ENCODE measurements around the gene TMEM17.

GRCh38 chr2:62474176-62474575 is 31.8 kb downstream of the TMEM17 start:
- TF ChIP-seq EP300 (IDR thresholded peaks at IDR 0.05) (no peak), POLR2AphosphoS5 (IDR thresholded peaks at IDR 0.05) (no peak), CTCF (IDR thresholded peaks at IDR 0.05) (no peak), POLR2A (IDR thresholded peaks at IDR 0.05) (no peak)

All from gastroesophageal sphincter (tissue), 3 donors.